DND-41 (cell line): Measurements from ENCODE around the gene WIPI1.

ENCODE experiments used
- CTCF ChIP-seq: IDR thresholded peaks from 2 replicates; pipeline ENCODE4 v1.5.1; 2012; ENCODE audit warnings: borderline replicate concordance, low read length, moderate library complexity, mild to moderate bottlenecking; ENCODE audit not compliant: poor library complexity, severe bottlenecking; ENCODE audit errors: extremely low read depth
- EZH2 ChIP-seq: IDR thresholded peaks from 3 replicates; pipeline ENCODE4 v1.6.1; 2012; ENCODE audit warnings: borderline replicate concordance, low read depth, mild to moderate bottlenecking, moderate library complexity, low read length, inconsistent platforms; ENCODE audit not compliant: severe bottlenecking

- TF ChIP-seq CTCF (no peak), EZH2 (no peak)
These were observed 26.2 kb downstream of the WIPI1 start for GRCh38 chr17:68431045-68431608.
